Panc1 (cell line): ENCODE data around the gene SCYL3.

Experiments used
- POLR2AphosphoS5 ChIP-seq: IDR thresholded peaks from 2 replicates; pipeline ENCODE4 v1.6.1; 2012; ENCODE audit warnings: mild to moderate bottlenecking, low read depth, low read length, moderate library complexity
- SIN3A ChIP-seq: IDR thresholded peaks from 2 replicates; pipeline ENCODE4 v1.6.1; 2012; ENCODE audit warnings: low read depth, mild to moderate bottlenecking, low read length, moderate library complexity, borderline replicate concordance; ENCODE audit not compliant: insufficient read depth
- TF ChIP-seq, protein P1 (sequence below): fragments of 450-650 bp; IDR thresholded peaks from 2 replicates; pipeline ENCODE4 v1.5.1; 2017; ENCODE audit warnings: mild to moderate bottlenecking
- TF ChIP-seq, protein P2 (sequence below), 2 experiments: IDR thresholded peaks; 2 replicates each; pipeline ENCODE4 v1.6.1; 2011 to 2012; ENCODE audit warnings: low read depth in 2 of 2, control low read depth in 1 of 2, low read length in 1 of 2, mild to moderate bottlenecking in 1 of 2, moderate library complexity in 1 of 2; ENCODE audit not compliant: insufficient read depth in 1 of 2

DNA sequence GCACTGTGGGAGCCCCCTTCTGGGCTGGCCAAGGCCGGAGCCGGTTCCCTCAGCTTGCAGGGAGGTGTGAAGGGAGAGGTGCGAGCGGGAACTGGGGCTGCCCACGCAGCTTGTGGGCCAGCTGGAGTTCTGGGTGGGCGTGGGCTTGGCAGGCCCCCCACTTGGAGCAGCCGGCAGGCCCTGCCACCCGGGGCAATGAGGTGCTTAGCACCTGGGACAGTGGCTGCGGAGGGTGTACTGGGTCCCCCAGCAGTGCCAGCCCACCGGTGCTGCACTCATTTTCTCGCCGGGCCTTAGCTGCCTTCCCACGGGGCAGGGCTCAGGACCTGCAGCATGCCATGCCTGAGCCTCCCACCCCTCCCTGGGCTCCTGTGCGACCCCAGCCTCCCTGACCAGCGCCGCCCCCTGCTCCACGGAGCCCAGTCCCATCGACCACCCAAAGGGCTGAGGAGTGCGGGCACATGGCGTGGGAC, 11.6 kb downstream of the SCYL3 start:
- TF ChIP-seq, protein P1, sequence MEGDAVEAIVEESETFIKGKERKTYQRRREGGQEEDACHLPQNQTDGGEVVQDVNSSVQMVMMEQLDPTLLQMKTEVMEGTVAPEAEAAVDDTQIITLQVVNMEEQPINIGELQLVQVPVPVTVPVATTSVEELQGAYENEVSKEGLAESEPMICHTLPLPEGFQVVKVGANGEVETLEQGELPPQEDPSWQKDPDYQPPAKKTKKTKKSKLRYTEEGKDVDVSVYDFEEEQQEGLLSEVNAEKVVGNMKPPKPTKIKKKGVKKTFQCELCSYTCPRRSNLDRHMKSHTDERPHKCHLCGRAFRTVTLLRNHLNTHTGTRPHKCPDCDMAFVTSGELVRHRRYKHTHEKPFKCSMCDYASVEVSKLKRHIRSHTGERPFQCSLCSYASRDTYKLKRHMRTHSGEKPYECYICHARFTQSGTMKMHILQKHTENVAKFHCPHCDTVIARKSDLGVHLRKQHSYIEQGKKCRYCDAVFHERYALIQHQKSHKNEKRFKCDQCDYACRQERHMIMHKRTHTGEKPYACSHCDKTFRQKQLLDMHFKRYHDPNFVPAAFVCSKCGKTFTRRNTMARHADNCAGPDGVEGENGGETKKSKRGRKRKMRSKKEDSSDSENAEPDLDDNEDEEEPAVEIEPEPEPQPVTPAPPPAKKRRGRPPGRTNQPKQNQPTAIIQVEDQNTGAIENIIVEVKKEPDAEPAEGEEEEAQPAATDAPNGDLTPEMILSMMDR: no peak
- TF ChIP-seq POLR2AphosphoS5 (no peak), SIN3A (no peak)
- TF ChIP-seq, protein P2, sequence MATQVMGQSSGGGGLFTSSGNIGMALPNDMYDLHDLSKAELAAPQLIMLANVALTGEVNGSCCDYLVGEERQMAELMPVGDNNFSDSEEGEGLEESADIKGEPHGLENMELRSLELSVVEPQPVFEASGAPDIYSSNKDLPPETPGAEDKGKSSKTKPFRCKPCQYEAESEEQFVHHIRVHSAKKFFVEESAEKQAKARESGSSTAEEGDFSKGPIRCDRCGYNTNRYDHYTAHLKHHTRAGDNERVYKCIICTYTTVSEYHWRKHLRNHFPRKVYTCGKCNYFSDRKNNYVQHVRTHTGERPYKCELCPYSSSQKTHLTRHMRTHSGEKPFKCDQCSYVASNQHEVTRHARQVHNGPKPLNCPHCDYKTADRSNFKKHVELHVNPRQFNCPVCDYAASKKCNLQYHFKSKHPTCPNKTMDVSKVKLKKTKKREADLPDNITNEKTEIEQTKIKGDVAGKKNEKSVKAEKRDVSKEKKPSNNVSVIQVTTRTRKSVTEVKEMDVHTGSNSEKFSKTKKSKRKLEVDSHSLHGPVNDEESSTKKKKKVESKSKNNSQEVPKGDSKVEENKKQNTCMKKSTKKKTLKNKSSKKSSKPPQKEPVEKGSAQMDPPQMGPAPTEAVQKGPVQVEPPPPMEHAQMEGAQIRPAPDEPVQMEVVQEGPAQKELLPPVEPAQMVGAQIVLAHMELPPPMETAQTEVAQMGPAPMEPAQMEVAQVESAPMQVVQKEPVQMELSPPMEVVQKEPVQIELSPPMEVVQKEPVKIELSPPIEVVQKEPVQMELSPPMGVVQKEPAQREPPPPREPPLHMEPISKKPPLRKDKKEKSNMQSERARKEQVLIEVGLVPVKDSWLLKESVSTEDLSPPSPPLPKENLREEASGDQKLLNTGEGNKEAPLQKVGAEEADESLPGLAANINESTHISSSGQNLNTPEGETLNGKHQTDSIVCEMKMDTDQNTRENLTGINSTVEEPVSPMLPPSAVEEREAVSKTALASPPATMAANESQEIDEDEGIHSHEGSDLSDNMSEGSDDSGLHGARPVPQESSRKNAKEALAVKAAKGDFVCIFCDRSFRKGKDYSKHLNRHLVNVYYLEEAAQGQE (IDR thresholded peaks at IDR 0.05; ENCODE audit: insufficient read depth in 1 of 2, low read depth in 2 of 2, low read length in 1 of 2): no peak
